ENCODE results near the gene TMEM131.
"Not testable (repeated sequence)": the region's sequence is repeated elsewhere in the genome, so short reads cannot be mapped to it uniquely, and the experiment has no call there.

TMEM131 gene

GRCh38 chr2:97926946-97927345 is 68.8 kb downstream of the TMEM131 start:
- Mint-ChIP-seq H3K27ac (no peak overlapping the region), H3K27me3 (ENCODE audit: low read depth, poor library complexity) (no peaks in the 10 kb centered on the region), H3K4me1 (peaks cover 22% of the 10 kb centered on the region), H3K36me3 (ENCODE audit: low read depth) (peaks cover 36% of the 10 kb centered on the region), H3K9me3 (peaks cover 4% of the 10 kb centered on the region), H3K4me3 (no peak overlapping the region)
- no peak for TF ChIP-seq CTCF (IDR thresholded peaks at IDR 0.05)
- no peak for DNase-seq

GRCh38 chr2:97924194-97924593 is 71.6 kb downstream of the TMEM131 start:
- Mint-ChIP-seq H3K9me3 (peaks cover 4% of the 10 kb centered on the region), H3K27ac (no peak overlapping the region), H3K27me3 (ENCODE audit: low read depth, poor library complexity) (no peaks in the 10 kb centered on the region), H3K36me3 (ENCODE audit: low read depth) (peaks cover 56% of the 10 kb centered on the region), H3K4me1 (no peaks in the 10 kb centered on the region), H3K4me3 (no peak overlapping the region)
- TF ChIP-seq CTCF (IDR thresholded peaks at IDR 0.05): no peak
- DNase-seq: no peak

DNA sequence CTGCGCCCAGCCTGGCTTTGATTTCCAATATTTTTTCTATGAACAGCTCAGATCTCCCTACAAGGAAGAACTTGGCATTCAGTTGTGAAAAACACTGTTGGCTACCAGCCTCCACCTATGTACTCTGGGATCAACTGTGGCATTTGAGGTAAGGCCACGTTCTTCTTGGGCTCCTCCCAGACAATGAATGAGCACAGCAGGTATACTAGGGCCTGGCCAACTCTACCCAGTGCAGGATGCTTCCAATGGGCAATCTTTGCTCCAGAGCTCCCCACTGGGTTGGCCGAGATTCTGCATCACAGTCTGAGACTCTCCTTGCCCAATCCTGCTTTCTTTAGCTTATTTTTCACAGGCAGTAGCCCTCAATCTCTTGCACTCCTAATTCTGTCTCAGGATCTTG is 75.9 kb downstream of the TMEM131 start:
- Mint-ChIP-seq H3K36me3 (ENCODE audit: low read depth) (peaks cover 49% of the 10 kb centered on the region), H3K27me3 (ENCODE audit: low read depth, poor library complexity) (no peaks in the 10 kb centered on the region), H3K27ac (no peak overlapping the region), H3K4me1 (no peaks in the 10 kb centered on the region), H3K4me3 (no peak overlapping the region), H3K9me3 (no peaks in the 10 kb centered on the region)
- DNase-seq: no peak
- TF ChIP-seq CTCF (IDR thresholded peaks at IDR 0.05): no peak

- Mint-ChIP-seq H3K9me3 (no peaks in the 10 kb centered on the region), H3K36me3 (ENCODE audit: low read depth) (peaks cover 53% of the 10 kb centered on the region), H3K27me3 (ENCODE audit: low read depth, poor library complexity) (no peaks in the 10 kb centered on the region), H3K4me3 (no peak overlapping the region), H3K4me1 (no peaks in the 10 kb centered on the region), H3K27ac (no peak overlapping the region)
- no peak for TF ChIP-seq CTCF (IDR thresholded peaks at IDR 0.05)
- no peak for DNase-seq
Observed at GRCh38 chr2:97918818-97919217, 76.9 kb downstream of the TMEM131 start.

- H3K27me3 Mint-ChIP-seq (ENCODE audit: low read depth, poor library complexity); H3K4me1 Mint-ChIP-seq; H3K27ac Mint-ChIP-seq; H3K9me3 Mint-ChIP-seq; H3K4me3 Mint-ChIP-seq; DNase-seq: not testable (repeated sequence)
- H3K36me3 Mint-ChIP-seq (ENCODE audit: low read depth): peaks cover 56% of the 10 kb centered on the region
Observed at GRCh38 chr2:97917668-97918067, 78.1 kb downstream of the TMEM131 start.

DNA sequence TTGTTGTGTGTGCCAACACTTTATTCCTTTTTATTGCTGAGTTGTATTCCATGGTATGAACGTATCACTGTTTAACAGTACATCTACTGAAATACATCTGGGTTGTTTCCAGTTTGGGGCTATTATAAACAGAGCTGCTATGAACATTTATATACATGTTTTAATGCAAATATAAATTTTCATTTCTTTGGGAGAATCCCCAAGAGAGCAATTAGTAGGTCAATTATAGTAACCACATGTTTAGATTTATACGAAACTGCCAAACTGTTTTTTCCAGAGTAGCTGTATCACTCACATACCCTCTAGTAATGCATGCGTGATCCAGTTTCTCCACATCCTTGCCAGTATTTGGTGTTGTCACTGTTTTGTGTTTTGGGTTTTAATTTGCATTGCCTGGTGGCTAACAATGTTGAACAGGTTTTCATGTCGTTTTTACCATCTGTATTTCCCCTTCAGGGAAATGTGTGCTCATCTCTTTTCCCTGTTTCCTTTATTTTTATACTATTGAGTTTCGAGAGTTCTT is 81.0 kb downstream of the TMEM131 start:
- peaks cover 22% of the 10 kb centered on the region for H3K9me3 Mint-ChIP-seq
- H3K27ac Mint-ChIP-seq: no peak overlapping the region
- no peak for TF ChIP-seq CTCF (IDR thresholded peaks at IDR 0.05)
- H3K27me3 Mint-ChIP-seq (ENCODE audit: low read depth, poor library complexity): no peaks in the 10 kb centered on the region
- no peak overlapping the region for H3K4me3 Mint-ChIP-seq
- H3K36me3 Mint-ChIP-seq (ENCODE audit: low read depth): peaks cover 52% of the 10 kb centered on the region
- no peaks in the 10 kb centered on the region for H3K4me1 Mint-ChIP-seq
- no peak for DNase-seq

Measured in nephron progenitor cell (in vitro differentiated cells).